Activated naive CD4-positive, alpha-beta T cell treated with anti-CD3 and anti-CD28 coated beads, Interleukin-2, amount 10 ng/mL, durations not matched to agents 7 days and 5 days (primary cell): ENCODE data around the gene TMEM181.
"Not testable (repeated sequence)": the region's sequence is repeated elsewhere in the genome, so short reads cannot be mapped to it uniquely, and the experiment has no call there.

Experiments
- CTCF ChIA-PET: fragments of 350-600 bp; sonication (Branson Sonifier 250); formaldehyde crosslinking; loops from one replicate; lab custom pipeline; 2021; ENCODE audit warnings: antibody characterized with exemption; lab: Charles Lee
- DNase-seq: peaks from one replicate; pipeline ENCODE4 v3.0.0-alpha.2; 2020
- H3K27ac Mint-ChIP-seq: one replicate; pipeline ENCODE4 v1.8.0; 2021; ENCODE audit warnings: mild to moderate bottlenecking, moderate library complexity, mixed read lengths
- H3K27me3 Mint-ChIP-seq: one replicate; pipeline ENCODE4 v1.8.0; 2021; ENCODE audit warnings: mild to moderate bottlenecking, mixed read lengths
- H3K36me3 Mint-ChIP-seq: one replicate; pipeline ENCODE4 v1.8.0; 2021; ENCODE audit warnings: mixed read lengths
- H3K4me1 Mint-ChIP-seq: one replicate; pipeline ENCODE4 v1.8.0; 2021; ENCODE audit warnings: mixed read lengths
- H3K4me3 Mint-ChIP-seq: one replicate; pipeline ENCODE4 v1.8.0; 2021; ENCODE audit warnings: mild to moderate bottlenecking, moderate library complexity, mixed read lengths
- H3K9me3 Mint-ChIP-seq: one replicate; pipeline ENCODE4 v1.8.0; 2021; ENCODE audit warnings: mixed read lengths

TMEM181 gene

GRCh38 chr6:158674342-158675131, 114.6 kb downstream of the TMEM181 start:
- Mint-ChIP-seq H3K27ac (no peak overlapping the region), H3K27me3 (no peaks in the 10 kb centered on the region), H3K4me1 (no peaks in the 10 kb centered on the region), H3K9me3 (no peaks in the 10 kb centered on the region), H3K4me3 (no peak overlapping the region), H3K36me3 (peaks cover 37% of the 10 kb centered on the region)
- CTCF ChIA-PET = interaction anchor here (1.1 kb wide), 1 partner anchor 13 kb away, joined by 4 read pairs; no protein-coding TSS in a partner anchor
- DNase-seq = no peak

GRCh38 chr6:158677094-158677493, 117.2 kb downstream of the TMEM181 start:
- DNase-seq, H3K9me3 Mint-ChIP-seq, CTCF ChIA-PET, H3K4me1 Mint-ChIP-seq, H3K27ac Mint-ChIP-seq, H3K27me3 Mint-ChIP-seq, H3K4me3 Mint-ChIP-seq: not testable (repeated sequence)
- H3K36me3 Mint-ChIP-seq = peaks cover 38% of the 10 kb centered on the region

- H3K4me3 Mint-ChIP-seq = no peak overlapping the region
- H3K27me3 Mint-ChIP-seq = no peaks in the 10 kb centered on the region
- peaks cover 45% of the 10 kb centered on the region for H3K36me3 Mint-ChIP-seq
- no peak for DNase-seq
- no peaks in the 10 kb centered on the region for H3K9me3 Mint-ChIP-seq
- CTCF ChIA-PET = no interaction called here
- H3K4me1 Mint-ChIP-seq = no peaks in the 10 kb centered on the region
- H3K27ac Mint-ChIP-seq = no peak overlapping the region
Observed at GRCh38 chr6:158677906-158678578, 118.2 kb downstream of the TMEM181 start.

- Mint-ChIP-seq H3K36me3 (peaks cover 53% of the 10 kb centered on the region), H3K9me3 (no peaks in the 10 kb centered on the region), H3K4me3 (no peak overlapping the region), H3K27me3 (no peaks in the 10 kb centered on the region), H3K4me1 (peaks cover 16% of the 10 kb centered on the region), H3K27ac (no peak overlapping the region)
- DNase-seq = no peak
- CTCF ChIA-PET = interaction anchor here (1.4 to 1.5 kb wide), 2 partner anchors 17 to 19 kb away, joined by 3 to 5 read pairs; no protein-coding TSS in a partner anchor
Observed at GRCh38 chr6:158680015-158680414, 120.1 kb downstream of the TMEM181 start.

GRCh38 chr6:158680481-158680880, 120.6 kb downstream of the TMEM181 start:
- DNase-seq = no peak
- CTCF ChIA-PET = interaction anchor here (1.4 to 1.5 kb wide), 2 partner anchors 17 to 19 kb away, joined by 3 to 5 read pairs; no protein-coding TSS in a partner anchor
- Mint-ChIP-seq H3K4me1 (peaks cover 18% of the 10 kb centered on the region), H3K36me3 (peaks cover 48% of the 10 kb centered on the region), H3K27me3 (no peaks in the 10 kb centered on the region), H3K27ac (no peak overlapping the region), H3K9me3 (no peaks in the 10 kb centered on the region), H3K4me3 (no peak overlapping the region)

- Mint-ChIP-seq H3K4me1 (peaks cover 47% of the 10 kb centered on the region), H3K4me3 (no peak overlapping the region), H3K9me3 (no peaks in the 10 kb centered on the region), H3K27ac (no peak overlapping the region), H3K36me3 (peaks cover 46% of the 10 kb centered on the region), H3K27me3 (no peaks in the 10 kb centered on the region)
- CTCF ChIA-PET = interaction anchor here (0.7 to 1.0 kb wide), 2 partner anchors 11 to 421 kb away, joined by 3 read pairs; no protein-coding TSS in a partner anchor
- no peak for DNase-seq
Observed at GRCh38 chr6:158684311-158684710, 124.4 kb downstream of the TMEM181 start.

- H3K27me3 Mint-ChIP-seq = no peaks in the 10 kb centered on the region
- H3K4me3 Mint-ChIP-seq = no peak overlapping the region
- H3K4me1 Mint-ChIP-seq = peaks cover 51% of the 10 kb centered on the region
- H3K36me3 Mint-ChIP-seq = peaks cover 43% of the 10 kb centered on the region
- no peak for DNase-seq
- H3K9me3 Mint-ChIP-seq = no peaks in the 10 kb centered on the region
- CTCF ChIA-PET = interaction anchor here (0.7 to 1.0 kb wide), 3 partner anchors 11 to 454 kb away, joined by 3 read pairs; no protein-coding TSS in a partner anchor
- no peak overlapping the region for H3K27ac Mint-ChIP-seq
Observed at GRCh38 chr6:158684745-158685324, 124.9 kb downstream of the TMEM181 start.
